Gastrocnemius medialis (tissue), 4 donors: ENCODE measurements around the gene POLR3H. TPM values are rescaled to one million over a fixed set of nuclear protein-coding genes. Genes with fewer than 3 reads are reported as not detected.

Experiments used
- ATAC-seq, 2 donors: fragments of 150-250 bp; one replicate each; pipeline ENCODE4 v1.9.1; 2016
- DNase-seq, 2 donors: peaks; one replicate each; pipeline ENCODE4 v3.0.0-alpha.2; 2019
- H3K27ac ChIP-seq, 4 donors: fragments of 200-600 bp; sonication (generic); 1 replicate in 1 of 4; 2 replicates in 3 of 4; pipeline ENCODE4 v1.5.1; 2016 to 2018; ENCODE audit warnings: mild to moderate bottlenecking in 2 of 4, moderate library complexity in 1 of 4
- H3K27me3 ChIP-seq, 3 donors: fragments of 200-600 bp; sonication (generic) in 2 of 3; 1 replicate in 1 of 3; 2 replicates in 2 of 3; pipeline versions ENCODE4 v1.5.1 to v1.6.0; 2016 to 2019; ENCODE audit warnings: mild to moderate bottlenecking in 1 of 3, moderate library complexity in 1 of 3
- H3K36me3 ChIP-seq, 2 donors: fragments of 200-600 bp; sonication (generic) in 1 of 2; one replicate each; pipeline ENCODE4 v1.5.1; 2017 to 2018
- H3K4me1 ChIP-seq, 2 donors: fragments of 200-600 bp; sonication (generic) in 1 of 2; one replicate each; pipeline ENCODE4 v1.5.1; 2016 to 2017; ENCODE audit warnings: mild to moderate bottlenecking in 2 of 2
- H3K4me3 ChIP-seq, 4 donors: fragments of 200-600 bp; sonication (generic) in 3 of 4; 1 replicate in 1 of 4; 2 replicates in 3 of 4; pipeline ENCODE4 v1.5.1; 2016 to 2019; ENCODE audit warnings: mild to moderate bottlenecking in 2 of 4
- H3K9me3 ChIP-seq, 3 donors: fragments of 200-600 bp; sonication (generic) in 2 of 3; 1 replicate in 1 of 3; 2 replicates in 2 of 3; pipeline ENCODE4 v1.5.1; 2016 to 2019
- CTCF ChIP-seq, 5 experiments: fragments of 450-650 bp in 3 of 5; fragments of 200-600 bp in 2 of 5; sonication (generic) in 2 of 5; IDR thresholded peaks in 4 of 5; conservative IDR thresholded peaks in 1 of 5; 1 replicate in 4 of 5; 2 replicates in 1 of 5; pipeline ENCODE4 v1.5.1; 2016 to 2019; ENCODE audit warnings: antibody characterized with exemption in 5 of 5, mild to moderate bottlenecking in 3 of 5, moderate library complexity in 3 of 5
- POLR2A ChIP-seq, 2 donors: fragments of 450-650 bp; IDR thresholded peaks; one replicate each; pipeline ENCODE4 v1.6.1; 2017; ENCODE audit warnings: antibody characterized with exemption in 2 of 2, mild to moderate bottlenecking in 2 of 2, moderate library complexity in 2 of 2
- in situ Hi-C, 4 donors: fragments of 200-750 bp; cut with MboI; loops; one replicate each; pipeline versions ENCODE4 v1.15.0 to v1.8.0; 2017; ENCODE audit warnings: low sequenced_read_pairs in 4 of 4
- intact Hi-C: fragments of 100-400 bp; cut with DNase I; formaldehyde crosslinking; loops from one replicate; pipeline ENCODE4 v1.15.1; 2023; ENCODE audit warnings: low total_unique reads
- total RNA-seq, 4 donors: library from RNA; depleted of rRNA; stranded (reverse); fragments of >200 nt; gene quantifications; one replicate each; pipeline versions ENCODE4 v1.1.0 to v1.2.3, GENCODE V29; 2016

The POLR3H gene
- total RNA-seq, 4 donors from 2014 or later = 5.7 to 11.0 (median 6.9) TPM

GRCh38 chr22:41482319-41482935 lies 61.8 kb downstream of the POLR3H start:
- in situ Hi-C loops = no loop called here
- peak overlapping the region; percentile 96 to 98 (median 96) for H3K27ac ChIP-seq
- intact Hi-C loops = no loop called here
- no peak overlapping the region for H3K4me3 ChIP-seq
- no peaks in the 10 kb centered on the region for H3K36me3 ChIP-seq
- TF ChIP-seq POLR2A (IDR thresholded peaks at IDR 0.05) = no peak
- no peak for TF ChIP-seq CTCF (IDR thresholded peaks at IDR 0.05 in 4 of 5, conservative IDR thresholded peaks at IDR 0.05 in 1 of 5)
- no peaks in the 10 kb centered on the region for H3K9me3 ChIP-seq
- H3K27me3 ChIP-seq = no peaks in the 10 kb centered on the region
- no peak for DNase-seq
- no peak for ATAC-seq
- H3K4me1 ChIP-seq = peaks cover 84 to 87% of the 10 kb centered on the region in 2 donors

GRCh38 chr22:41481925-41482318 lies 62.3 kb downstream of the POLR3H start:
- in situ Hi-C loops = no loop called here
- peaks cover 82 to 83% of the 10 kb centered on the region in 2 donors for H3K4me1 ChIP-seq
- DNase-seq = peak in 1 of 2 donors; percentile 45
- ATAC-seq = no peak
- peak overlapping the region in 2 of 4 donors; percentile 22 to 49 for H3K4me3 ChIP-seq
- H3K9me3 ChIP-seq = no peaks in the 10 kb centered on the region
- no peaks in the 10 kb centered on the region for H3K36me3 ChIP-seq
- no peak for TF ChIP-seq CTCF (IDR thresholded peaks at IDR 0.05 in 4 of 5, conservative IDR thresholded peaks at IDR 0.05 in 1 of 5)
- no peak for TF ChIP-seq POLR2A (IDR thresholded peaks at IDR 0.05)
- no peaks in the 10 kb centered on the region for H3K27me3 ChIP-seq
- peak overlapping the region; percentile 96 to 98 (median 96) for H3K27ac ChIP-seq
- intact Hi-C loops = no loop called here

GRCh38 chr22:41481131-41481830 lies 63.0 kb downstream of the POLR3H start:
- Histone ChIP-seq H3K36me3 (no peaks in the 10 kb centered on the region), H3K9me3 (no peaks in the 10 kb centered on the region), H3K27ac (peak overlapping the region; percentile 96 to 98 (median 96)), H3K4me1 (peaks cover 79 to 83% of the 10 kb centered on the region in 2 donors), H3K4me3 (peak overlapping the region; percentile 22 to 49 (median 39)), H3K27me3 (no peaks in the 10 kb centered on the region)
- peak; percentile 81 to 90 for DNase-seq
- no peak for TF ChIP-seq CTCF (IDR thresholded peaks at IDR 0.05 in 4 of 5, conservative IDR thresholded peaks at IDR 0.05 in 1 of 5)
- TF ChIP-seq POLR2A (IDR thresholded peaks at IDR 0.05) = peak in 1 of 2 donors; percentile 24
- in situ Hi-C loops (no loop called here), intact Hi-C loops (no loop called here)
- peak; percentile 63 to 69 for ATAC-seq

GRCh38 chr22:41480397-41480735 lies 63.9 kb downstream of the POLR3H start:
- Histone ChIP-seq H3K4me1 (peaks cover 80 to 84% of the 10 kb centered on the region in 2 donors), H3K4me3 (peak overlapping the region in 1 of 4 donors; percentile 49), H3K27ac (peak overlapping the region; percentile 96 to 98 (median 96)), H3K27me3 (no peaks in the 10 kb centered on the region), H3K9me3 (no peaks in the 10 kb centered on the region), H3K36me3 (no peaks in the 10 kb centered on the region)
- ATAC-seq = peak in 1 of 2 donors; percentile 21
- TF ChIP-seq POLR2A (IDR thresholded peaks at IDR 0.05) (no peak), CTCF (IDR thresholded peaks at IDR 0.05 in 4 of 5, conservative IDR thresholded peaks at IDR 0.05 in 1 of 5) (no peak)
- DNase-seq = no peak
- intact Hi-C loops (no loop called here), in situ Hi-C loops (no loop called here)
